Measurements from ENCODE around the gene PALM.

PALM gene

DNA sequence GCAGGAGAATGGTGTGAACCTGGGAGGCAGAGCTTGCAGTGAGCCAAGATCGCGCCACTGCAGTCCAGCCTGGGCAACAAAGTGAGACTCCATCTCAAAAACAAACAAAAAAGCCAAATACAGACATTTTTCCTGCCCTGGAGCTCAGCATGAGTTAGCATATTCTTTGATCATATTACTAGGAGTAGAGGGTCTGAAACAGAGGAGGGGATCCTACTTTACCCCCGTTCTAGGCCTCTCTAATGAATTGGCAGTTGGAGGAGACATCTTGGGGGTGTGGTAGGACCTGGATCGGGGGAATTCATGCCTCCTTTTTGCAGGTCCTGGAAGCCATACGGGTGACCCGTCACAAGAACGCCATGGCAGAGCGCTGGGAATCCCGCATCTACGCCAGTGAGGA is 54.4 kb downstream of the PALM start:
- no peaks in the 10 kb centered on the region for H3K9me3 ChIP-seq (replicated peaks; ENCODE audit: insufficient read depth, low read length)
- peaks cover 91% of the 10 kb centered on the region for H3K27me3 ChIP-seq (replicated peaks; ENCODE audit: insufficient read depth, low read length)
- H3K4me2 ChIP-seq (ENCODE audit: low read depth, low read length) = no peak overlapping the region
- no peak for DNase-seq
- no peak overlapping the region for H3K9ac ChIP-seq (ENCODE audit: low read length)
- H3K4me1 ChIP-seq (ENCODE audit: low read length) = no peaks in the 10 kb centered on the region
- no peaks in the 10 kb centered on the region for H3F3A ChIP-seq (ENCODE audit: insufficient read depth, low read length)
- H3K4me3 ChIP-seq (ENCODE audit: low read length) = no peak overlapping the region
- no peaks in the 10 kb centered on the region for H3K79me2 ChIP-seq (ENCODE audit: low read length)
- H3K27ac ChIP-seq (ENCODE audit: low read length) = no peak overlapping the region
- no peaks in the 10 kb centered on the region for H4K20me1 ChIP-seq (ENCODE audit: insufficient read depth, low read length)
- no peaks in the 10 kb centered on the region for H3K9me2 ChIP-seq (replicated peaks; ENCODE audit: insufficient read depth, low read length)
- TF ChIP-seq EZH2phosphoT487 (IDR thresholded peaks at IDR 0.05; ENCODE audit: low read length) = no peak
- no peak for TF ChIP-seq CTCF (IDR thresholded peaks at IDR 0.05; ENCODE audit: low read length)
- no peak for TF ChIP-seq EZH2 (optimal IDR thresholded peaks at IDR 0.05; ENCODE audit: low read depth, low read length)
- H2AFZ ChIP-seq (ENCODE audit: low read length) = no peak overlapping the region
- H3K36me3 ChIP-seq (replicated peaks; ENCODE audit: insufficient read depth, low read length) = no peaks in the 10 kb centered on the region

DNA sequence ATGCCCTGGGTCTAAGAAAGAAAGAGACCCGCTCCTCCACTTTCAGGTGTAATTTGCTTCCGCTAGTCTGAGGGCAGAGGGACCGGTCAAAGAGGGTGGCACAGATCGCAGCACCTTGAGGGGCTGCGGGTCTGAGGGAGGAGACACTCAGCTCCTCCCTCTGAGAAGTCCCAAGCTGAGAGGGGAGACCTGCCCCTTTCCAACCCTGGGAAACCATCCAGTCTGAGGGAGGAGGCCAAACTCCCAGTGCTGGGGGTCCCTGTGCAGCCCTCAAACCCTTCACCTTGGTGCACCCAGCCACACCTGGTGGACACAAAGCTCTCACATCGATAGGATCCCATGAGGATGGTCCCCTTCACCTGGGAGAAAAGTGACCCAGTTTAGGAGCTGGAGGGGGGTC is 55.1 kb downstream of the PALM start:
- Histone ChIP-seq H3K9me3 (replicated peaks; ENCODE audit: insufficient read depth, low read length) (no peaks in the 10 kb centered on the region), H3F3A (ENCODE audit: insufficient read depth, low read length) (no peaks in the 10 kb centered on the region), H3K27me3 (replicated peaks; ENCODE audit: insufficient read depth, low read length) (peaks cover 91% of the 10 kb centered on the region), H3K4me1 (ENCODE audit: low read length) (no peaks in the 10 kb centered on the region), H3K4me2 (ENCODE audit: low read depth, low read length) (no peak overlapping the region), H3K36me3 (replicated peaks; ENCODE audit: insufficient read depth, low read length) (no peaks in the 10 kb centered on the region), H3K9me2 (replicated peaks; ENCODE audit: insufficient read depth, low read length) (no peaks in the 10 kb centered on the region), H2AFZ (ENCODE audit: low read length) (no peak overlapping the region), H4K20me1 (ENCODE audit: insufficient read depth, low read length) (no peaks in the 10 kb centered on the region), H3K9ac (ENCODE audit: low read length) (no peak overlapping the region), H3K79me2 (ENCODE audit: low read length) (no peaks in the 10 kb centered on the region), H3K27ac (ENCODE audit: low read length) (no peak overlapping the region), H3K4me3 (ENCODE audit: low read length) (no peak overlapping the region)
- no peak for TF ChIP-seq EZH2 (optimal IDR thresholded peaks at IDR 0.05; ENCODE audit: low read depth, low read length)
- TF ChIP-seq EZH2phosphoT487 (IDR thresholded peaks at IDR 0.05; ENCODE audit: low read length) = no peak
- TF ChIP-seq CTCF (IDR thresholded peaks at IDR 0.05; ENCODE audit: low read length) = no peak
- no peak for DNase-seq

- Histone ChIP-seq H3K27ac (ENCODE audit: low read length) (no peak overlapping the region), H3K4me2 (ENCODE audit: low read depth, low read length) (no peak overlapping the region), H4K20me1 (ENCODE audit: insufficient read depth, low read length) (no peaks in the 10 kb centered on the region), H3K9me3 (replicated peaks; ENCODE audit: insufficient read depth, low read length) (no peaks in the 10 kb centered on the region), H2AFZ (ENCODE audit: low read length) (no peak overlapping the region), H3K79me2 (ENCODE audit: low read length) (no peaks in the 10 kb centered on the region), H3K36me3 (replicated peaks; ENCODE audit: insufficient read depth, low read length) (no peaks in the 10 kb centered on the region), H3K4me1 (ENCODE audit: low read length) (no peaks in the 10 kb centered on the region), H3K9me2 (replicated peaks; ENCODE audit: insufficient read depth, low read length) (no peaks in the 10 kb centered on the region), H3K4me3 (ENCODE audit: low read length) (no peak overlapping the region), H3F3A (ENCODE audit: insufficient read depth, low read length) (no peaks in the 10 kb centered on the region), H3K27me3 (replicated peaks; ENCODE audit: insufficient read depth, low read length) (peaks cover 90% of the 10 kb centered on the region), H3K9ac (ENCODE audit: low read length) (no peak overlapping the region)
- no peak for DNase-seq
- no peak for TF ChIP-seq CTCF (IDR thresholded peaks at IDR 0.05; ENCODE audit: low read length)
- TF ChIP-seq EZH2phosphoT487 (IDR thresholded peaks at IDR 0.05; ENCODE audit: low read length) = no peak
- TF ChIP-seq EZH2 (optimal IDR thresholded peaks at IDR 0.05; ENCODE audit: low read depth, low read length) = no peak
Observed at GRCh38 chr19:764301-764700, 55.6 kb downstream of the PALM start.
